Smooth muscle cell (in vitro differentiated cells): Measurements from ENCODE around the gene SLX4. TPM values are rescaled to one million over a fixed set of nuclear protein-coding genes. Genes with fewer than 3 reads are reported as not detected.

ENCODE experiments used
- DNase-seq: peaks from one replicate; lab custom pipeline; 2025; ENCODE audit not compliant: unreplicated experiment; lab: John Stamatoyannopoulos, UW
- H2AFZ ChIP-seq: fragments of 200-600 bp; sonication (generic); 2 replicates; pipeline ENCODE4 v1.6.0; 2016; ENCODE audit warnings: antibody characterized with exemption, low read depth, mild to moderate bottlenecking
- H3F3A ChIP-seq: fragments of 200-600 bp; sonication (generic); 2 replicates; pipeline ENCODE4 v1.6.0; 2017; ENCODE audit warnings: antibody characterized with exemption, low read depth
- H3K27ac ChIP-seq: fragments of 200-600 bp; sonication (generic); 2 replicates; pipeline ENCODE4 v1.5.1; 2016; ENCODE audit warnings: low read depth, mild to moderate bottlenecking
- H3K27me3 ChIP-seq: fragments of 200-600 bp; sonication (generic); 2 replicates; pipeline ENCODE4 v1.6.1; 2016; ENCODE audit warnings: low read depth, mild to moderate bottlenecking
- H3K36me3 ChIP-seq: fragments of 200-600 bp; sonication (generic); 2 replicates; pipeline ENCODE4 v1.5.1; 2016; ENCODE audit warnings: low read depth
- H3K4me1 ChIP-seq: fragments of 200-600 bp; sonication (generic); 2 replicates; pipeline ENCODE4 v1.5.1; 2016; ENCODE audit warnings: low read depth
- H3K4me2 ChIP-seq: fragments of 200-600 bp; sonication (generic); 2 replicates; pipeline ENCODE4 v1.6.0; 2016; ENCODE audit warnings: mild to moderate bottlenecking
- H3K4me3 ChIP-seq: fragments of 200-600 bp; sonication (generic); 2 replicates; pipeline ENCODE4 v1.5.1; 2016; ENCODE audit warnings: mild to moderate bottlenecking
- H3K79me2 ChIP-seq: fragments of 200-600 bp; sonication (generic); 2 replicates; pipeline ENCODE4 v1.6.0; 2016; ENCODE audit warnings: low read depth, mild to moderate bottlenecking
- H3K9ac ChIP-seq: fragments of 200-600 bp; sonication (generic); 2 replicates; pipeline ENCODE4 v1.6.0; 2016; ENCODE audit warnings: low read depth
- H3K9me3 ChIP-seq: fragments of 200-600 bp; sonication (generic); replicated peaks from 2 replicates; pipeline ENCODE4 v1.5.1; 2016; ENCODE audit warnings: low read depth
- H4K20me1 ChIP-seq: fragments of 200-600 bp; sonication (generic); 2 replicates; pipeline ENCODE4 v1.6.0; 2016; ENCODE audit warnings: low read depth
- WGBS: methylation state at CpG from one replicate; pipeline ENCODE4 v1.1.7; 2016; ENCODE audit warnings: low lambda C conversion rate; 5-methylcytosine and 5-hydroxymethylcytosine counted together
- polyA plus RNA-seq: library from polyadenylated mRNA; unstranded; fragments of >200 nt; fragmentation: Nextera tagmentation; extraction: Ambion mirVana; gene quantifications from 2 replicates; pipeline ENCODE4 v1.2.1, GENCODE V29; 2016
- total RNA-seq: library from RNA; depleted of rRNA; stranded (reverse); fragments of >200 nt; gene quantifications from 2 replicates; pipeline ENCODE4 v1.2.3, GENCODE V29; 2014
- TF ChIP-seq, protein P1 (sequence below): fragments of 200-600 bp; sonication (generic); IDR thresholded peaks from 2 replicates; pipeline ENCODE4 v1.5.1; 2017; ENCODE audit warnings: borderline replicate concordance, mild to moderate bottlenecking, antibody characterized with exemption; ENCODE audit not compliant: insufficient read depth, poor library complexity, severe bottlenecking

The SLX4 gene
- total and polyA plus RNA-seq, 2 experiments from 2014 or later: 3.5 to 3.6 TPM

- WGBS: 81% methylated on average over 7 of the region's 8 CpGs
- Histone ChIP-seq H3K9ac (no peak overlapping the region), H2AFZ (no peak overlapping the region), H3K4me1 (no peaks in the 10 kb centered on the region), H4K20me1 (no peaks in the 10 kb centered on the region), H3K79me2 (no peaks in the 10 kb centered on the region), H3K36me3 (no peaks in the 10 kb centered on the region), H3K4me3 (no peak overlapping the region), H3K9me3 (peaks cover 8% of the 10 kb centered on the region), H3K27me3 (no peaks in the 10 kb centered on the region), H3K4me2 (no peak overlapping the region), H3F3A (no peaks in the 10 kb centered on the region), H3K27ac (no peak overlapping the region)
- DNase-seq: no peak
- TF ChIP-seq, protein P1, sequence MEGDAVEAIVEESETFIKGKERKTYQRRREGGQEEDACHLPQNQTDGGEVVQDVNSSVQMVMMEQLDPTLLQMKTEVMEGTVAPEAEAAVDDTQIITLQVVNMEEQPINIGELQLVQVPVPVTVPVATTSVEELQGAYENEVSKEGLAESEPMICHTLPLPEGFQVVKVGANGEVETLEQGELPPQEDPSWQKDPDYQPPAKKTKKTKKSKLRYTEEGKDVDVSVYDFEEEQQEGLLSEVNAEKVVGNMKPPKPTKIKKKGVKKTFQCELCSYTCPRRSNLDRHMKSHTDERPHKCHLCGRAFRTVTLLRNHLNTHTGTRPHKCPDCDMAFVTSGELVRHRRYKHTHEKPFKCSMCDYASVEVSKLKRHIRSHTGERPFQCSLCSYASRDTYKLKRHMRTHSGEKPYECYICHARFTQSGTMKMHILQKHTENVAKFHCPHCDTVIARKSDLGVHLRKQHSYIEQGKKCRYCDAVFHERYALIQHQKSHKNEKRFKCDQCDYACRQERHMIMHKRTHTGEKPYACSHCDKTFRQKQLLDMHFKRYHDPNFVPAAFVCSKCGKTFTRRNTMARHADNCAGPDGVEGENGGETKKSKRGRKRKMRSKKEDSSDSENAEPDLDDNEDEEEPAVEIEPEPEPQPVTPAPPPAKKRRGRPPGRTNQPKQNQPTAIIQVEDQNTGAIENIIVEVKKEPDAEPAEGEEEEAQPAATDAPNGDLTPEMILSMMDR: no peak
Observed at GRCh38 chr16:3566990-3567389, 44.4 kb downstream of the SLX4 start.

- WGBS: 98% methylated on average over 9 of the region's 9 CpGs
- Histone ChIP-seq H3K79me2 (no peaks in the 10 kb centered on the region), H3K9ac (no peak overlapping the region), H3K27me3 (no peaks in the 10 kb centered on the region), H4K20me1 (no peaks in the 10 kb centered on the region), H3K36me3 (no peaks in the 10 kb centered on the region), H3K4me2 (no peak overlapping the region), H3K27ac (no peak overlapping the region), H3K4me3 (no peak overlapping the region), H3K9me3 (peaks cover 4% of the 10 kb centered on the region), H3K4me1 (no peaks in the 10 kb centered on the region), H3F3A (no peaks in the 10 kb centered on the region), H2AFZ (no peak overlapping the region)
- no peak for DNase-seq
- TF ChIP-seq, protein P1: no peak
Observed at GRCh38 chr16:3564889-3565141, 46.6 kb downstream of the SLX4 start.

DNA sequence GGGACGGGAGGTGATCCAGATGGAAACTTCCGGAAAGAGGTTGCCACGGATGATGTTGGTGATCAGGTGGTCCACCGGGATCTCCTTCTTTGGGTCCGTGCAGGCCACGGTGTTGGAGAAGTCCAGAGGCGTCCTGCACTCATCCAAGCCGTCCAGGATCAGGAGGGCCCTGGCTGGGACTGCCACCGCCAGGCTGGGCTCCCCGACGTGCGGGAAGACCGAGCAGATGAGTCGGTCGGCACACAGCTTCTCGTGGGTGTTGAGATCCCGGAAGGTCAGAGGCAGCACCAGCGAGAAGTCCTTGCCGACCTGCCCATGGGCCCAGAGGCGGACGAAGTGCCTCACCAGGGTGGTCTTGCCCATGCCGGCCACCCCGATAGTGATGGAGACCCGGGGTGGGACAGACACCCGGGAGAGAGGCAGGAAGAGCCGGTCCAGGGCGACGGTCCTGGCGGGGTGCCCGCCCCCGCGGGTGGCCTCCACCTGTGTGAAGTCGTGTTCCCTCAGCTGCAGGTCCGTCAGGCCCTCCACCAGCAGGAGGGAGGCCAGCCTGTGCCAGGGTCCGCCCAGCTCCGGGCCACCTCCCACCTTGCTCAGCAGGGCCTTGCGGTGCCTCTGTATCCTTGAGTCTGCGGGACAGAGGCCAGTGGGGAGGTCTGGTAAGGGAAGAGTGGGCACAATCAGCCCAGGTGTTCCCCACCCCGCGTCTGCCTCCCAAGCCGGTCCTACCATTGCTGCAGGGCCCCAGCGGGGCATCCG is 47.1 kb downstream of the SLX4 start:
- Histone ChIP-seq H3K79me2 (no peaks in the 10 kb centered on the region), H3F3A (no peaks in the 10 kb centered on the region), H3K27ac (no peak overlapping the region), H3K9ac (no peak overlapping the region), H3K4me3 (no peak overlapping the region), H3K9me3 (no peaks in the 10 kb centered on the region), H3K36me3 (no peaks in the 10 kb centered on the region), H4K20me1 (no peaks in the 10 kb centered on the region), H2AFZ (no peak overlapping the region), H3K4me1 (no peaks in the 10 kb centered on the region), H3K27me3 (no peaks in the 10 kb centered on the region), H3K4me2 (no peak overlapping the region)
- DNase-seq: no peak
- WGBS: 98% methylated on average over 43 of the region's 43 CpGs
- TF ChIP-seq, protein P1: no peak

DNA sequence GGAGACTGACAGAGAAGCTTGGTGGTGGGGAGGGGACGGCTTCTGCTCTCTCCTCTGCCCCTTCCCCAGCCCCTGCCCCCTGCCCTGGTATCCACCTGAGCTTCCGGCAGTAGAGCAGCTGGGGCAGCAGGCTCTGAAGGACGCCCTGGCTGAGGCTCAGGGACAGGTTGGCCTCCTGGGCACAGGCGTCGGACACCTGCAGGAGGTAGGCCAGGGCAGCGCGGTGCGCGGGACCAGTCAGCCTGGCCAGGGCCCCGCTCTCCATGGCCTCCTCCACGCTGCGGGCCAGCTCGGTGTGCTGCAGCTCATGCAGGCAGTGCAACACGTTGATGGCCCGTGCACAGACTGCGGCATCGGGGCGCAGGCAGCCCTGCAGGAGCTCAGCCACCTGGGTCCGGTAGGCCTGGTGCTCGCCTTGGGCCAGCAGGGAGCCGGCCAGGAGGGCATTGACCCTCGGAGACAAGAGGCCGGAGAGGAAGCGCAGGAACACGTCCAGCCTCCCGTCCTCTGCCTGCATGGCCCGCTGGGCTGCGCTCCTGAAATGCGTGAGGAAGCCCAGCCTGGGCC is 48.4 kb downstream of the SLX4 start:
- Histone ChIP-seq H3K4me3 (no peak overlapping the region), H3K79me2 (no peaks in the 10 kb centered on the region), H3K4me2 (no peak overlapping the region), H3K4me1 (no peaks in the 10 kb centered on the region), H3K9ac (no peak overlapping the region), H3K36me3 (no peaks in the 10 kb centered on the region), H3K27ac (no peak overlapping the region), H2AFZ (no peak overlapping the region), H4K20me1 (no peaks in the 10 kb centered on the region), H3F3A (no peaks in the 10 kb centered on the region), H3K27me3 (no peaks in the 10 kb centered on the region), H3K9me3 (no peaks in the 10 kb centered on the region)
- TF ChIP-seq, protein P1: no peak
- DNase-seq: no peak
- 97% methylated on average over 29 of the region's 29 CpGs for WGBS
